ENCODE data around the gene THSD4.

The THSD4 gene

DNA sequence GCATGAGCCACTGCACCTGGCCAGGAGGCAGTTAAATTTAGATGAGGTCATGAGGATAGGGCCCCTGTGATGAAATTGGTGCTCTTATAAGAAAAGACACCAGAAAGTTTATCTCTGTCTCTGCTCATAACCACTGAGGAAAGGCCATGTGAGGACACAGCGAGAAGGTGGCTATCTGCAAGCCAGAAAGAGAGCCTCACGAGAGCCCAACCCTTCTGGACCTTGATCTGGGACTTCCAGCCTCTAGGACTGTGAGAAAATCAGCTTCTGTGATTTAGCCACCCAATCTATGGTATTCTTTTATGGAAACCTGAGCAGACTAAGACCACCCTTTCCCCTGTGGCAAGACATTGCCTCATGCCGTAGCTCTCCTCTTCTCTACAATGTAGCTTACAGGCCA, 337.6 kb downstream of the THSD4 start:
- DNase-seq (ENCODE audit: low read depth in 2 of 2), result no peak

DNA sequence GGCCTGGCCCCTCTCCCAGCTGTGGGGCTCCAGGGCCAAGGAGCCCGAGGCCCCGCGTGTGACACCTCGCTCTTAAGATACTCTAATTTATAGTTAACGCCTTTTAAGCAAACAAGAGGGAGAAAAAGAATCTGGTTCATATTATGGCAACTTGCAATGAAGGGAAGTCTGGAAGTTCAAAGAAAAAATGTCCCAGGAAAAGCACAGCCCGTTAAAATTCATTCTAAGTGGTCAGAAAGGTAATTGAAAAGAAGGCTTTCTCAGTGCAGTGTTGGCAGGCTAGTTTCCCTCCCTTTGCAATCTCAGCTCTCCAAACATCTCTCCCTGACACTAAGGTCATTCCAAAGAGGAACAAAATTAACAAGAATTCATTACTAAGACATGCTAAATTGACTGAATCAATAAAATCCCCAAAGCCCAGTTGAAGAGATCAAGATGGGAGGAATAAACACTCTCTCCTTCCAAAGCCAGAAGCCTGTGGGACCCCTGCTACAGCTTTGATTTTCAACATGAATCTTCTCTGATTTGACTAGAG, 339.3 kb downstream of the THSD4 start:
- no peak for DNase-seq (ENCODE audit: low read depth in 2 of 2)

DNA sequence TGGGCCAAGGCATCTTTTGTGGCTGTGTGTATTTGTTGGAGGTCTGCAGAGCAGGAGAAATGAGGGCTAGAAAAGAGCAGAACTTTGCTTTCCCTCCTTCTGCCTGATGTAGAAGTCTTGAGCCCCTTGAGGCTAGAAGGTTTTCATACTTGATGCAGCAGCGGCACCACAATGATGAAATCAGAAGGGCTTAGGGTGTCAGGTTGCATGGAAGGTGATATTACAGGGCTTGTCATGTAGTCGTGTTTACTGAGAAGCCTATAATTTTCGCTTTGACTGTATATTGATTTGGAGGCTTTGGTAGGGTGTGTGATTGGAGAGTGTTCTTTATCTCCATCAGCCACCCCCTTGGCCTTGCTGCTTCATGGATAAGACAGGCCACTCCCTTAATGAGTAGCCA, 339.8 kb downstream of the THSD4 start:
- DNase-seq (ENCODE audit: low read depth in 2 of 2), result no peak

DNA sequence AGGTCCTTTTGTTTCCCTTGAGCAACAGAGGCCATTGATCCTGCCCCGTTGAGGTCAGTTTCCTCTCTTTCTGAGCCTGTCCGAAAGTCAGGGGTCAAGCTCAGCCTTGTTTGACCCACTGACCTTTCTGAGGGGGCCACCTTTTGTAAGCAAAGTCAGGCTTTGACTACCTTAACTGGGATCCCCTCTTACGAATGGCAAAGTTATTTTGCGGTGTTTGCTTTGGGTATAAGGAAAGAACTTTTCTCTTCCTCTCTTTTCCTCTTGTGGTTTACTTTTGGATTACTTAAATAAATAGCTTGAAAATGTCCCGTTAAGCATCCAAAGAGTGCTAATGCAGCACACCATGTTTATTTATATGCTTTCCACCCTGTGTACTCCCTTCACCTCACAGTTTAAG, 340.6 kb downstream of the THSD4 start:
- no peak for DNase-seq (ENCODE audit: low read depth in 2 of 2)

DNA sequence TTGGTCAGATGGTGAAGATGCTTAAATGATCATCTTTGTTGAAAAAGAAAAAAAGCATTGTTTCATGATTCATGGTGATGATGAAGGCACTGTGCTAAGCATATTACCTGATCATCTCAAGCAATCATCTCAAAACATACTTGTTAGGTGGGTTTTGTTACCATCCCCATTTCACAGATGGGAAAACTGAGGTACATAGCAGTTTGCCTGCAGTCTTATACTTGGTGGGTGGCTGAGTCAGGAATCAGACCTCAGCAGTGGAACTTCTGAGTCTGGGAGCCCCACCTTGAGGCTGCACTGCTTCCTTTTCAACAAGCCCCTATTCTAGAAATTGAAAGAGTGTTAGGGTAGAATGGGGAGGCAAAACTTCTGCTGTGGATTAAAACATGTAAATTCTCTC, 341.1 kb downstream of the THSD4 start:
- no peak for DNase-seq (ENCODE audit: low read depth in 2 of 2)

DNA sequence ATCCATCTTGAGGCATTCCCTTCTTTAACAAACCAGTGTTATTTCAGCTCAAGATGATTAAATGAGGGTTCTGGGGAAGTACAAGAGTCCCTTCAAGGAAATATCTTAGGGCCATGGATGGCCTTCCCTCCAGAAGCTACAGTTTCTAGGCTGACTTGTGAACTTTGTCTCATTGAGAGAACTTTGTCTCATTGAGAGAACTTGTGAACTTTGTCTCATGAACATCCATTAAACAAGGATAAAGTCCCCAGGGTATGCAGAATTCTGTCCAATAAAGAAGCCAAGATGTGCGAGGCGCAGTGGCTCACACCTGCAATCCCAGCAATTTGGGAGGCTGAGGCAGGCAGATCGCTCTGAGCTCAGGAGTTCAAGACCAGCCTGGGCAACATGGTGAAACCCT, 341.5 kb downstream of the THSD4 start:
- DNase-seq (ENCODE audit: low read depth in 2 of 2), result no peak

DNA sequence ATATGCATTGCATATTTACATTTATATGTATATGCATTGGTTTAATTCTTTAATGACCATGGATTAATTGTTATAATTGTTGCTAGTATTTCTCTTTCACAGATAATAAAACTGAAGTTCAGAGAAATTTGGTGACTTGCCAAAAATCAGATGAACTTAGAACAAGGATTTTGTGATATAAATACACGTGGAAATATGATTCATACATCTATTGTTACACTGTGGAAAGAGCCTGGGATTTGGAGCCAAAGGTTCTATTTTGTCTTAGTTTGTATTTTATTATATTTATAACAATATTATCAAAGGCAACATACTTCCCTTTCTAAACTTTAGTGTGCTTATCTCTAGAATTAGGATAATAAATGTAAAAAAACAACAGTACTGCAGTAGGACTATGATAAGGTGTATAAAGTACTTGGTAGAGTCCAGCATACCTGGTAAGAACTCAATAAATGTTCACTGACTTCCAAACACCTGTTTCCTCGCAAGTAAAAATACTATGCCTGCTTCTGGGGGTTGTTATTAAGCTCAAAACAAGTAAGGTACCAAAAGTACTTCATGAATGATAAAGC, 342.9 kb downstream of the THSD4 start:
- no peak for DNase-seq (ENCODE audit: low read depth in 2 of 2)

DNA sequence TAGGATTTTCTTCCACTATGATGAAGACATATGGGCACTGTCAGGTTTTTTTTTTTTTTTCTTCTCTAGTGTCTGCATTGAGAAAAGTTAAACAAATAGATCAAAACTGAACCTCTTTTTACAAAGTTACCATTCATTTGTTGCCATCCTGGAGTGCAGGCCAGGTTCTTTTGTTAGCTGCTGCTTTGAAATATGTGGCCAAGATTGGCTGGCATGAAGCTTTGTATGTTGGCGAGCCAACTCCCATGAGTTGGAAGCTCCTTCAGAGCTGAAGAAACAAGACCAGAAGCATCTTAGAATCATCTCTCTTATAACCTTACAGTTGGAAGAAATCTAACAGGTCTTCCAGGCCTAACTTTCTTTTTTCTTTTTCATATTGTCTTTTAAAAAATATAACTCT, 346.5 kb downstream of the THSD4 start:
- DNase-seq (ENCODE audit: low read depth in 2 of 2), result no peak

DNA sequence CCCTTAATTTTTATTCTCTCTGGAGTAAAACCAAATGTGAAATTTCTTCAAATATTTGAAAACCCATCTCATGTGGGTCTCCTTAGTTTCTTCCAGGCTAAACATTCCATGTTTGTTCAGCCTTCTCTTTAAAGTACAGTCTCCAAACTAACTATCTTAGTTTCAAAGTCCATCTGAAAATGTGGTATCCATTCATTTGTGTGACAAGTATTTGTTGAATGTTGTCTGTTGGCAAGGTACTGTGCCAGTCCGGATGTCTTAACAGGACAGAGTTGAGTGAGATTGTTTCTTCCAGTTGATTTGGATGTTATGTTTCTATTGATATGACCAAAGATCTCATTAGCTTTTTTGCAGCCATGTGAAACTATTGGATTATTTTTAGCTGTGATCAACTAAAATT, 347.4 kb downstream of the THSD4 start:
- DNase-seq (ENCODE audit: low read depth in 2 of 2), result no peak

DNA sequence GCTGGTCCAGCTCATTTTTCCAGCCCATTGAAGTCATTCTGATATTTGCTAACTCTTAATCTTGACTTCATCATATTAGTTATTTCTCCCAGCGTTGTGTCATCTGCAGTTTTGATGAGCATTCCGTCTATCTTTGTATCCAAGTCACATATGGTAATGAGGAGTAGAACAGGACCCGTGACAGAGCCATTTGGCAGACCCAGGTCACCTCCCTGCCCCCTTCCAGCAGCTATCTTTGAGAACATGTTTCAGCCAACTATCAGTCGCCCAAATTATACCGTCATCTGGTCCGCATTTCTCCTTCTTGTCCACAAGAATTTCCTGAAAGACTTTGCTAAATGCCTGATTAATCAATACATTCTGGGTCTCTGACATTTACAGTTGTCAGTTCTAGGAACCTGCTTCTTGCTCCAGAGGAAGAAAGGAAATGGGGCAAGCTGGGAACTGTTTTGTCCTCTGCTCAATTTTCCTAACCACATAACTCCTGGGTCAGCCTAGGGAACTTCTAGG, 347.9 kb downstream of the THSD4 start:
- no peak for DNase-seq (ENCODE audit: low read depth in 2 of 2)

DNA sequence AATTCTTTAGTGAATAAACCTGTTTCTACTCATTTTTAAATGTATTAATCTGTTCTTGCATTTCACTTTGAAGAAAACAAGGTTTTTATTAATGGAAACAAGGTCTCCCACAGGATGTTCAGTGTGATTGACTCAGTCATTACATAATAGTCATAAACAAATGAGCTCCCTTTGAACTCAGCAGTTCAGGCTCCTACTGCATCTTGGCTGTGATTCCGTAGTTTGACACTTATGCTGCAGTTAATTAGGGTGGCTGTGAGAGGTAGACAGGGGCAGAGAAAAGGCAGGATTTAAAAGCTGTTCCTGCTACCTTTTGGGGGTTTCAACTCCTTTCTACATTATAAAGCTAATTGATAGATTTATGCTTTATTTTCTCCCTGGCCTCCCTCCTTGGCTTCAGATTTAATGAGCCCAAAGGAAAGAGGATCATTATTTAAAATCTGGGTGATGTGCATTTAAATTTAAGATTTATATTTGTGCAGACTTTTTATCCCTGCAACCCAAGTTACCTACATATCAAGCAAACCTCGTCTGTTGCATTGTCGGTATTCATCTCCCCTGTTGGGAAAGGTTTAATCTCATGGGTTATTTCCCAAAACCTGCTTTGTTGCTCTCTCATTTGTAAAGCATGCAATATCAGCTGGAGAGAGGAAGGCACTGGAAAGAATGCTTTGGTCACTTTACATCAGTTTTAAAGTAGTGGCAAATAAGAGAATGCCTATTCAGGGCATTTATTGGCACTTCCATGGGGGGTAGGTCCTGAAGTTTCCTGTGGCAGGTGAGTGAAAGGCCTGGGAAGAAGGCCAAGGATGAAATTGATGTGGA, 350.1 kb downstream of the THSD4 start:
- no peak for DNase-seq (ENCODE audit: low read depth in 2 of 2)

DNA sequence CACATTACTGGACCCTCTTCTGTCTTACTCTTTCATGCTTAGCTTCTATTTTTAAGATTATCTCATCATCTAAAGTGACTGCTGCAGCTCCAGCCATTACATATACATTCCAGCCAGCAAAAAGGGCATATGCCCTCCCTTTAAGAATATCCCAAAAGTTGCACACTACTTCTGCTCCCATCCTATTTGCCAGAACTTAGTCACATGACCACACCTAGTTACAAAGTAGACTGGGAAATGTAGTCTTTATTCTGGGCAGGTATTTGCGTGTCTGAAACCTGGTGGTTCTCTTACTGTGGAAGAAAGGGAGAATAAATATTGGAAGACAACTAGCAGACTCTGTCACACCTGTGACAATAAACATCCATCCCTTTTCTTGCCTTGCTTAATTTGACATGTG, 353.4 kb downstream of the THSD4 start:
- DNase-seq (ENCODE audit: low read depth in 2 of 2), result no peak

DNA sequence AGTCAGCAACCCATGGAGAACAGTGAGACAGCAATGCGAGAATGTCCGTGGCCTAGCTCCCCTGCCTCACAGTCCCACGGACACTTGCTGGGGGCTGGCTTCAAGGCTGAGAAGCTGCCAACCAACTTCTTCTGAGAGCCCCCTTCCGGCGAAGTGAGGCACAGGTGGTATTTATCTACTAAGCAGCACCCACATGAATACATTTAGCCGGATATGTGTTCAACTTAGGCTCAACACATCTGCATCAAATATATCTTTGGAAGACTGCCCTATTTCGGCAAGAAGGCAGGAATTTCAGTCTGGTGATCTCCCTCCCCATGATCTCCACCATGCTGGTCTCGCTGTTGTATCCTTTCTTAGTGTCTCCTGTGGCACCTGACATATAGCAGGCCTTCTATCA, 354.1 kb downstream of the THSD4 start:
- DNase-seq (ENCODE audit: low read depth in 2 of 2), result no peak

DNA sequence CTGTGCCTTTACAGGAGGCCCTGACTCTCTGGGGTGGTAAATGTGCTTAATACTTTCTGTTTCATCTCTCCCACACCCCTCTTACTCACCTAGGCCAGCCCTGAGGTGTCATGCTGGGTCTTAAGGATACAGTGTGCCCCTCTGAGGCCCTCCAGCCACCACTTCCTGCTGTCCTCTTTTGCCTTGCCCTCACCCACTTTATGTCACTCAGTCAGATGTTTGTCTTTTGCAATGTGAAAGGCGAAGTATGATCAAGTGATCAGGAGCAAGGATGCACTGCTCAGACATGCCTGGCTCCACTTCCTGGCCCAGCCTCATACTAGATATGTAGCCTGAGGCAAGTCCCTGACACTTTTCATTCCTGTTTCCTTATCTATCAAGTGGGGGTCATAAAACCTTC, 356.1 kb downstream of the THSD4 start:
- DNase-seq (ENCODE audit: low read depth in 2 of 2), result no peak

DNA sequence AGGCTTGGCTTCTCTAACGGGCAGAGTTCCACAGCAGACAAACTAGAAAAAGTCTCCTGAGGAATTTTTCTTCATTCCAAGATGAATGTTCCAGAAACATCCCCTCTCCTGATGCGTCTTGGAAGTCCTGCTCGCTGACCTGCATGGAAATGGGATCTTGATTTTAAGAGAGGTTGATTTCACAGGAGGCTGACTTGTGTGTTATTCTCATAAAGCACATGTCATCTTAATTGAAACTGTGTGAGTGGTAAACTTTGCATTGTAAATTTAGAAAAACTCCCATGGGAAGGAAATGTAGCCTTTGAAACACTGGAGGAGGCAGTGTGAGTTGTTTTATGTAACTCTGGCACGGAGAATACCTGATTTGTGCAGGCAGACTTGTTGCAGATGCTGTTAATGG, 357.3 kb downstream of the THSD4 start:
- DNase-seq (ENCODE audit: low read depth in 2 of 2), result no peak

DNA sequence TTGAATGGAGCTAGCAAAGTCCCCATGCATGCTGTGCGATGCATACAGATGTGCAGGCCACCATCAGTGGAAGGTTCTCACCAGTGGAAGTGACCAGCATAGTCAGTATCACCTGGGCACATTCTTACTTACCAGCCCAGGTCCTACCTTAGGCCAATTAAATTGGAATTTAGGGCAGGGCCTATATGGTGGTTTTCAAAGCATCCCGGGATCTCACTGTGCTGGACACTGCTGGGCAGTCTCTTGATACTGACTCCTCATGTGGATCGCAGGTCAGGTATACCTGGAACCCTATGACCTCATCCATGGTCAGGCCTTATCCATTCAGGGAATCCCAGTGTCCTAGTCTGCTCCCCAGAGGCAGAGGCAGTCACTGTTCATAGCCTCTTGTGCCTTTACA, 358.5 kb downstream of the THSD4 start:
- no peak for DNase-seq (ENCODE audit: low read depth in 2 of 2)

DNA sequence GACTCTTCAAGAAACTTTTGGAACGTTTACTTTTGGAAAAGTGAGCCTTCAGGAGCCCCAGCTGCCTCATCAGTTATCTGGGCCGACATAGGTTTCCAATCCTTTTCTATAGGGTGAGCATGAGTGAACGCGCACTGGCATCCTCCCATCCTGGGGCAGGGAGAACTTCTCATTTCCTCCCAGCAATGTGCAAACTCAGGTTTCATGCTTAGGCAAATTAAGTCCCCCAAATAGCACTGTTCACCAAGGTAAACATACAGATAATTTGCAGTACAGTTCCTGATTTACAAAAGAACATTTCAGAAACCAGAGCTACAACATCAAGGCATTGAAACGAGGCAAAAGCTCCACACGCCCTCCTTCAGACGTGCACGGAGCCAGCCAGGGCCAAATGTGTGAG, 361.6 kb downstream of the THSD4 start:
- no peak for DNase-seq (ENCODE audit: low read depth in 2 of 2)

DNA sequence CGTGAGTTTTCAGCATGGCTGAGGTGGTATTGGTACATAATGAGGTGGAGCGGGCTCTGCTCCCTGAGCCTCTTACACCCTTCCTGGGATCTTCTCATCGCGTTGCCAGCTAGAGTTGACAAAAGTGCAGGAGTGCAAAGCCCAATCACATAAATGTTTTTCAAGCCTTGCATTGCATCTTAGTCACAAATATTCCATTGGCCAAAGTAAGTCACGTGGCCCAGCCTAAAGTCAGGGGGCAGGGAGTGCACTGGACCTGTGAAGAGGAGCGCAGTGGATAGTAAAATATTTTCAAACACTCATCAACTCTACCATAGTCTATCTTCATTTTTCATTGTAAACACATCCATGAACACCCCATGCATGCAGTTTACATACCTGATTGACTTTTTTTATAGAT, 365.3 kb downstream of the THSD4 start:
- DNase-seq (ENCODE audit: low read depth in 2 of 2), result no peak

DNA sequence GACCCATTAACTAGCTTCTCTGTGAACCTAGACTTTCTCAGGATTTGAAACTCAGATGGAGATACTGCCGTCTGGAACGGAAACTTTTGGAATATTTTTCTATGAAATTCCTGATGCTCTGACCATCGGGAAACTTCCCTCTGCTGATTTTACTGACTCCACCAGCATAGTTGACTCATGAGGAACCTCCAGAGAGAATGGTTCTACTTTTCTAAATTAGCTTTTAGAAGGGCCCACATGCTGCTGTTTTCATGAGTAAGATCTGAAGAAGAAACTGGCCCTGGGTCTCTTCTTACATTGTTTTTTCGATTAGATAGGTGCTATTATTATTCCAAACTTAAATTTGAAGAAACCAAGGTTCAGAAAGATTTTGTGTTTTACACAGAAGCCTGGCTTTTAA, 368.8 kb downstream of the THSD4 start:
- DNase-seq (ENCODE audit: low read depth in 2 of 2), result no peak

DNA sequence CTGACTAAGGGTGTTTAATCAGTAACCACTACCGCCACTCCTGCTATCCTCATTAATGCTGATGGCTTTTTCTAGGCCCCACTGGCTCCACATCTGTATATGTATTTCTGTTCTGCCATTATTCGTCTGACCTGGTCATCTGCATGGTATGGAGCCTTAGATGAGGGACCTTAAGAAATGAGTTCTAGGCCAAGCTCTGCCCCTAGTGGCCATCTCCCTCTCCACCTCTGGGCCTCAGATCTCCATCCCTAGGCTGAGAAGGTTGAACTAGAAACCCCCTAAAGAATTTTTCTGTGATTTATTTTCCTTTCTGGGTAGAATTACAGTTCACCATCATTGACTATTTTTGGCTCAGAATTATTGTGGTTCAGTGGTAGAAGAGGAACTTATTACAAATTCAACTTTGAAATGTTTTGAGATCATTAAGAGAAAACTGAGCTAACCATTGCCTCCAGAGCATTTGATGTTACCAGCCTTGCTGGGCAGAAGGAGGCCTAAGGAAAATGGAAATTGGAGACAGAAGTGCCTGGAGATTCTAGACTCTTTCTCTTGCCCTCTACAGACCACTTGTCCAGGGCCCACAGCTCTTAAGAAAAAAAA, 369.9 kb downstream of the THSD4 start:
- no peak for DNase-seq (ENCODE audit: low read depth in 2 of 2)

DNA sequence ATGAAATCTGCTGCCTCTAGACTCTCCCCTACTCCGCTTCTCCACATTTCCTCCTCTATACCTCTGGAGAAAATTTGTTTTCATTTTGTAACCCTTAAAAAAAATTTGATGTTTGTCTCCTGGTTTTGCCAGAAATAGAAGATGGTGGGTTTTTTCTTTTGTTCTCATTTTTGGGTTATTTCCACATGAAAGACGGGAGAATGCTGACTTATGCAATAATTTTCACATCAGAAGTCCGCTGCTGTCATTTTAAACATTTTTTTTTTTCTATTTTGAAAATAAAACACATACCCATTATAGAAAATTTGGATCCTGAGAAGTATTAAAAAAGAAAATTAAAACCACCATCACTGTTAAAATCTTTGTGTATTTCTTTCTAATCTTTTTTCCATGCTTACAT, 374.3 kb downstream of the THSD4 start:
- DNase-seq (ENCODE audit: low read depth in 2 of 2), result no peak

DNA sequence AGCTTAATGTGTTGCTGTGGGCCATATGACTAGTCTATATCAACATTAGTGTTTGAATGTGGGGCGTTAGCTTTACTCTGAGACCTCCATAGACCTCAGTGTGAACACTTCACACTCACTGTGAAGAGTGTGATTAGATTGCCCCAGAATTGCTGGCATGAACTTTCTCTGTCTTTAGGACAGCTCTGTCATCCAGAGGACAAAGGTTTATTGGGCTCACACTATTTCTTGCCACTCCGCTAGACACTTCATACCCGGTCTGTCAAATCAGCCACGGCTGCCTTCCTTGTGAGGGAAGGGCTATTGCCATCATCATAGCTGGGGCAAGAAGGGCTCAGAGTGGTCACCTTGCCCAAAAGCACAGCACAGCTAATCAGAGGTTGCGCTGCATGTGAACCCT, 378.3 kb downstream of the THSD4 start:
- no peak for DNase-seq (ENCODE audit: low read depth in 2 of 2)
